Activated CD4-positive, alpha-beta memory T cell treated with anti-CD3 and anti-CD28 coated beads for 36 hours (primary cell): ENCODE data around the gene HMGXB4. TPM values are rescaled to one million over a fixed set of nuclear protein-coding genes. Genes with fewer than 3 reads are reported as not detected.

Source experiments
- CTCF ChIA-PET: fragments of 350-600 bp; sonication (Branson Sonifier 250); formaldehyde crosslinking; loops from one replicate; lab custom pipeline; 2021; ENCODE audit warnings: antibody characterized with exemption, inconsistent platforms; lab: Charles Lee
- POLR2A ChIA-PET: fragments of 350-600 bp; sonication (Branson Sonifier 250); formaldehyde crosslinking; loops from one replicate; lab custom pipeline; 2021; ENCODE audit warnings: antibody characterized with exemption; lab: Charles Lee
- DNase-seq: peaks from one replicate; pipeline ENCODE4 v3.0.0-alpha.2; 2020
- H3K27ac Mint-ChIP-seq: one replicate; pipeline ENCODE4 v1.8.0; 2021; ENCODE audit warnings: mixed read lengths
- H3K27me3 Mint-ChIP-seq: one replicate; pipeline ENCODE4 v1.8.0; 2021; ENCODE audit warnings: mixed read lengths
- H3K36me3 Mint-ChIP-seq: one replicate; pipeline ENCODE4 v1.8.0; 2021; ENCODE audit warnings: mixed read lengths
- H3K4me1 Mint-ChIP-seq: one replicate; pipeline ENCODE4 v1.8.0; 2021; ENCODE audit warnings: low read depth, mixed read lengths
- H3K4me3 Mint-ChIP-seq: one replicate; pipeline ENCODE4 v1.8.0; 2021; ENCODE audit warnings: mild to moderate bottlenecking, mixed read lengths
- H3K9me3 Mint-ChIP-seq: one replicate; pipeline ENCODE4 v1.8.0; 2021; ENCODE audit warnings: mixed read lengths
- intact Hi-C: fragments of 100-400 bp; cut with micrococcal nuclease; formaldehyde crosslinking; loops from one replicate; pipeline ENCODE4 v1.15.1; 2023
- total RNA-seq, 2 experiments: library from RNA; stranded (reverse); gene quantifications; one replicate each; pipeline ENCODE4 v1.2.3, GENCODE V29; 2021

HMGXB4 gene, protein sequence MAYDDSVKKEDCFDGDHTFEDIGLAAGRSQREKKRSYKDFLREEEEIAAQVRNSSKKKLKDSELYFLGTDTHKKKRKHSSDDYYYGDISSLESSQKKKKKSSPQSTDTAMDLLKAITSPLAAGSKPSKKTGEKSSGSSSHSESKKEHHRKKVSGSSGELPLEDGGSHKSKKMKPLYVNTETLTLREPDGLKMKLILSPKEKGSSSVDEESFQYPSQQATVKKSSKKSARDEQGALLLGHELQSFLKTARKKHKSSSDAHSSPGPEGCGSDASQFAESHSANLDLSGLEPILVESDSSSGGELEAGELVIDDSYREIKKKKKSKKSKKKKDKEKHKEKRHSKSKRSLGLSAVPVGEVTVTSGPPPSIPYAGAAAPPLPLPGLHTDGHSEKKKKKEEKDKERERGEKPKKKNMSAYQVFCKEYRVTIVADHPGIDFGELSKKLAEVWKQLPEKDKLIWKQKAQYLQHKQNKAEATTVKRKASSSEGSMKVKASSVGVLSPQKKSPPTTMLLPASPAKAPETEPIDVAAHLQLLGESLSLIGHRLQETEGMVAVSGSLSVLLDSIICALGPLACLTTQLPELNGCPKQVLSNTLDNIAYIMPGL
- 10 to 100 TPM; 33.9 to 35.7 TPM for total RNA-seq

- intact Hi-C loops: loop anchor here (2.0 kb wide), 1 partner anchor 43 kb away; no protein-coding TSS in a partner anchor
Measured at GRCh38 chr22:35257321-35258190, at the start of gene HMGXB4. Gene HMGXB4 (plus strand): TSS chr22:35257493. CDS start chr22:35262391, 4,898 bp downstream.

GRCh38 chr22:35208003-35208402 lies 49.3 kb upstream of the HMGXB4 start:
- no peak for DNase-seq
- ChIA-PET CTCF (no interaction called here), POLR2A (no interaction called here)
- no peaks in the 10 kb centered on the region for H3K9me3 Mint-ChIP-seq
- no peaks in the 10 kb centered on the region for H3K36me3 Mint-ChIP-seq
- no peaks in the 10 kb centered on the region for H3K4me1 Mint-ChIP-seq
- H3K27ac Mint-ChIP-seq: no peak overlapping the region
- intact Hi-C loops: no loop called here
- H3K4me3 Mint-ChIP-seq: no peak overlapping the region
- peaks cover 10% of the 10 kb centered on the region for H3K27me3 Mint-ChIP-seq

More at GRCh38 chr22:35257321-35258190, at the start of gene HMGXB4:
- peak within 1 kb of the TSS; percentile 90 for H3K4me3 Mint-ChIP-seq
- H3K4me1 Mint-ChIP-seq: peaks cover 27% of the 10 kb centered on the region
- POLR2A ChIA-PET: interaction anchor here (0.6 to 2.0 kb wide), 6 partner anchors 11 to 73 kb away, joined by 3 to 19 read pairs (median 4); partner anchors contain the start of gene TOM1
- peaks cover 23% of the 10 kb centered on the region for H3K36me3 Mint-ChIP-seq
- CTCF ChIA-PET: interaction anchor here (0.7 to 2.1 kb wide), 2 partner anchors 16 to 26 kb away, joined by 3 to 12 read pairs; no protein-coding TSS in a partner anchor
- H3K27me3 Mint-ChIP-seq: no peaks in the 10 kb centered on the region
- DNase-seq: peak; percentile 90
- no peaks in the 10 kb centered on the region for H3K9me3 Mint-ChIP-seq
- peak within 1 kb of the TSS; percentile 89 for H3K27ac Mint-ChIP-seq

- peaks cover 10% of the 10 kb centered on the region for H3K27me3 Mint-ChIP-seq
- ChIA-PET POLR2A (no interaction called here), CTCF (no interaction called here)
- H3K4me1 Mint-ChIP-seq: no peaks in the 10 kb centered on the region
- intact Hi-C loops: no loop called here
- H3K9me3 Mint-ChIP-seq: no peaks in the 10 kb centered on the region
- no peak overlapping the region for H3K27ac Mint-ChIP-seq
- no peak overlapping the region for H3K4me3 Mint-ChIP-seq
- DNase-seq: no peak
- H3K36me3 Mint-ChIP-seq: no peaks in the 10 kb centered on the region
Measured at GRCh38 chr22:35209203-35209602, 48.1 kb upstream of the HMGXB4 start.

DNA sequence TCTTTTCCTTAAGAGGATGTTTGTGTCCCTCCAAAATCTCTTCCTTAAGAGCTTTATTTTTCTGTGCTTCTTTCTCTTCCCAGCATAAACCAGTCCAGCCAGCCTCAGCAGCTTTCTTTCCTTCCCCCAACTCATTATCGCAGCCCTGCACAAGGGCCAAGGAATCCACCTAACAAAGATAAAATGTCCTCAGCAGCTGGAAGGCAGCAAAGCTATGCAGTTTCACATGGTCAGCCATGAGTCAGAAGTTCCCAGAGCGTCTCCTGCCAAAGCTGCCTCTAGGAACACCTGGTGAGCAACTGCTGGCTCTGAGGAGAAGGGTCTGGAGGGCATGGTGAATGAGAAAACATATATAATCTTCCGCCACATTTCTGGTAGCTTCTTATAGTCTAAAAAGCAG lies 45.3 kb upstream of the HMGXB4 start:
- intact Hi-C loops: no loop called here
- CTCF ChIA-PET: no interaction called here
- Mint-ChIP-seq H3K27ac (no peak overlapping the region), H3K4me3 (no peak overlapping the region), H3K36me3 (no peaks in the 10 kb centered on the region), H3K27me3 (peaks cover 8% of the 10 kb centered on the region), H3K9me3 (no peaks in the 10 kb centered on the region), H3K4me1 (no peaks in the 10 kb centered on the region)
- POLR2A ChIA-PET: no interaction called here
- no peak for DNase-seq

GRCh38 chr22:35212996-35213395 lies 44.3 kb upstream of the HMGXB4 start:
- H3K4me1 Mint-ChIP-seq: no peaks in the 10 kb centered on the region
- intact Hi-C loops: no loop called here
- peaks cover 8% of the 10 kb centered on the region for H3K27me3 Mint-ChIP-seq
- no peaks in the 10 kb centered on the region for H3K9me3 Mint-ChIP-seq
- no peak for DNase-seq
- no peaks in the 10 kb centered on the region for H3K36me3 Mint-ChIP-seq
- no peak overlapping the region for H3K4me3 Mint-ChIP-seq
- no peak overlapping the region for H3K27ac Mint-ChIP-seq
- CTCF ChIA-PET: no interaction called here
- POLR2A ChIA-PET: no interaction called here

- CTCF ChIA-PET: no interaction called here
- H3K27me3 Mint-ChIP-seq: peaks cover 8% of the 10 kb centered on the region
- no peaks in the 10 kb centered on the region for H3K36me3 Mint-ChIP-seq
- intact Hi-C loops: no loop called here
- no peak for DNase-seq
- H3K4me3 Mint-ChIP-seq: no peak overlapping the region
- no peaks in the 10 kb centered on the region for H3K4me1 Mint-ChIP-seq
- H3K9me3 Mint-ChIP-seq: no peaks in the 10 kb centered on the region
- POLR2A ChIA-PET: no interaction called here
- H3K27ac Mint-ChIP-seq: no peak overlapping the region
Measured at GRCh38 chr22:35214968-35215367, 42.3 kb upstream of the HMGXB4 start.

- ChIA-PET CTCF (no interaction called here), POLR2A (no interaction called here)
- H3K27ac Mint-ChIP-seq: no peak overlapping the region
- H3K4me3 Mint-ChIP-seq: no peak overlapping the region
- no peaks in the 10 kb centered on the region for H3K4me1 Mint-ChIP-seq
- H3K9me3 Mint-ChIP-seq: no peaks in the 10 kb centered on the region
- no peak for DNase-seq
- peaks cover 10% of the 10 kb centered on the region for H3K27me3 Mint-ChIP-seq
- intact Hi-C loops: no loop called here
- H3K36me3 Mint-ChIP-seq: no peaks in the 10 kb centered on the region
Measured at GRCh38 chr22:35215993-35216392, 41.3 kb upstream of the HMGXB4 start.

- no peaks in the 10 kb centered on the region for H3K9me3 Mint-ChIP-seq
- no peaks in the 10 kb centered on the region for H3K36me3 Mint-ChIP-seq
- intact Hi-C loops: no loop called here
- ChIA-PET POLR2A (no interaction called here), CTCF (interaction anchor here (2.5 kb wide), 1 partner anchor 14 kb away, joined by 10 read pairs; no protein-coding TSS in a partner anchor)
- no peak overlapping the region for H3K27ac Mint-ChIP-seq
- no peak overlapping the region for H3K4me3 Mint-ChIP-seq
- peaks cover 5% of the 10 kb centered on the region for H3K27me3 Mint-ChIP-seq
- DNase-seq: no peak
- no peaks in the 10 kb centered on the region for H3K4me1 Mint-ChIP-seq
Measured at GRCh38 chr22:35217527-35217926, 39.8 kb upstream of the HMGXB4 start.

- CTCF ChIA-PET: interaction anchor here (2.5 kb wide), 1 partner anchor 13 kb away, joined by 10 read pairs; no protein-coding TSS in a partner anchor
- no peak for DNase-seq
- Mint-ChIP-seq H3K4me1 (no peaks in the 10 kb centered on the region), H3K27ac (no peak overlapping the region), H3K27me3 (peaks cover 4% of the 10 kb centered on the region), H3K4me3 (no peak overlapping the region), H3K9me3 (no peaks in the 10 kb centered on the region), H3K36me3 (no peaks in the 10 kb centered on the region)
- POLR2A ChIA-PET: no interaction called here
- intact Hi-C loops: no loop called here
Measured at GRCh38 chr22:35218079-35218478, 39.2 kb upstream of the HMGXB4 start.

GRCh38 chr22:35219012-35219411 lies 38.3 kb upstream of the HMGXB4 start:
- H3K36me3 Mint-ChIP-seq: no peaks in the 10 kb centered on the region
- POLR2A ChIA-PET: no interaction called here
- intact Hi-C loops: no loop called here
- H3K9me3 Mint-ChIP-seq: no peaks in the 10 kb centered on the region
- no peak for DNase-seq
- peaks cover 4% of the 10 kb centered on the region for H3K27me3 Mint-ChIP-seq
- CTCF ChIA-PET: interaction anchor here (2.5 kb wide), 1 partner anchor 13 kb away, joined by 10 read pairs; no protein-coding TSS in a partner anchor
- no peaks in the 10 kb centered on the region for H3K4me1 Mint-ChIP-seq
- no peak overlapping the region for H3K27ac Mint-ChIP-seq
- no peak overlapping the region for H3K4me3 Mint-ChIP-seq

DNA sequence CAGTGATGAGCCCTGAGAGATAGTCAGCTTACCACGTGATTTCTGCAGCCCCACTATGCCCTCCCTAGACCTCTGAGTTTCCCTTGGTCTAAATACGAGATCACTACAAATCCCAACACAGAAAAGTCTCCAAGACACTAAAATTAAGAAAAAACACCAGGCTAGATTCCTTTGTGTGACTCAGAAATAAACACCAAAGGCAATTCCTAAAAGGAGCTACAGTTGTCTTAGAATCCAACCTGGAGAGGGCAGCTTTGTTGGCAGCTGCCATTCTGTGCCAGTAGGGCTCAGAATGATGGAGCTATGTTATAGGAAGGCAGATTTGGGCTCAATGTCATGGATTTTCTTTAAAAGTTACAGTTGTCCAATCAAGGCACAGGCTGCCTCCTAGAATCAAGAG lies 37.1 kb upstream of the HMGXB4 start:
- ChIA-PET CTCF (interaction anchor here (2.9 kb wide), 1 partner anchor 11 kb away, joined by 14 read pairs; no protein-coding TSS in a partner anchor), POLR2A (no interaction called here)
- no peaks in the 10 kb centered on the region for H3K4me1 Mint-ChIP-seq
- DNase-seq: no peak
- no peaks in the 10 kb centered on the region for H3K36me3 Mint-ChIP-seq
- H3K9me3 Mint-ChIP-seq: no peaks in the 10 kb centered on the region
- no peak overlapping the region for H3K27ac Mint-ChIP-seq
- intact Hi-C loops: no loop called here
- no peak overlapping the region for H3K4me3 Mint-ChIP-seq
- peaks cover 6% of the 10 kb centered on the region for H3K27me3 Mint-ChIP-seq

GRCh38 chr22:35225010-35225409 lies 32.3 kb upstream of the HMGXB4 start:
- no peaks in the 10 kb centered on the region for H3K4me1 Mint-ChIP-seq
- peaks cover 9% of the 10 kb centered on the region for H3K27me3 Mint-ChIP-seq
- ChIA-PET CTCF (no interaction called here), POLR2A (no interaction called here)
- no peak overlapping the region for H3K4me3 Mint-ChIP-seq
- no peaks in the 10 kb centered on the region for H3K36me3 Mint-ChIP-seq
- H3K9me3 Mint-ChIP-seq: peaks cover 2% of the 10 kb centered on the region
- no peak for DNase-seq
- H3K27ac Mint-ChIP-seq: no peak overlapping the region
- intact Hi-C loops: no loop called here
